ENCODE measurements around the gene SOAT1. TPM values are rescaled to one million over a fixed set of nuclear protein-coding genes. Genes with fewer than 3 reads are reported as not detected.

SOAT1 gene
- total RNA-seq, 2 experiments from 2014 or later: 35.7 to 37.2 TPM

GRCh38 chr1:179369751-179370341 lies 76.2 kb downstream of the SOAT1 start:
- TF ChIP-seq CTCF (IDR thresholded peaks at IDR 0.05): peak; percentile 81
- Mint-ChIP-seq H3K27me3 (no peaks in the 10 kb centered on the region), H3K4me1 (ENCODE audit: low read depth) (peaks cover 14% of the 10 kb centered on the region), H3K27ac (no peak overlapping the region), H3K36me3 (ENCODE audit: low read depth) (peaks cover 7% of the 10 kb centered on the region), H3K4me3 (peak overlapping the region; percentile 1), H3K9me3 (no peaks in the 10 kb centered on the region)
- intact Hi-C loops (cut with DNase I, micrococcal nuclease): loop anchor here (1.0 to 10.0 kb wide), 14 partner anchors 75 to 1132 kb away; partner anchors contain the start of genes ACBD6 (in 1 of the 2), CEP350 (in 1 of the 2), FAM20B (in 1 of the 2) and QSOX1 (in 1 of the 2)
- ChIA-PET POLR2A (interaction anchor here (0.7 kb wide), 1 partner anchor 16 kb away, joined by 3 read pairs; no protein-coding TSS in a partner anchor), CTCF (interaction anchor here (0.7 to 1.5 kb wide), 4 partner anchors 249 to 367 kb away, joined by 3 to 8 read pairs (median 4); no protein-coding TSS in a partner anchor)
- Histone ChIP-seq H3K27ac (ENCODE audit: low read depth in 1 of 2, low read length in 2 of 2) (no peak overlapping the region), H3K4me1 (ENCODE audit: insufficient read depth, low read length) (peaks cover 11% of the 10 kb centered on the region), H3K9me3 (ENCODE audit: control insufficient read depth in 1 of 2, insufficient read depth in 1 of 2, low read length in 2 of 2) (no peaks in the 10 kb centered on the region), H3K4me3 (ENCODE audit: low read length) (no peak overlapping the region), H3K36me3 (ENCODE audit: insufficient read depth, low read length) (no peaks in the 10 kb centered on the region), H3K27me3 (ENCODE audit: control insufficient read depth in 1 of 2, insufficient read depth in 2 of 2, low read length in 2 of 2) (no peaks in the 10 kb centered on the region)
- ATAC-seq (ENCODE audit: poor library complexity) (no peak), DNase-seq (peak in 8 of 14 experiments; percentile 5 to 80 (median 31))

DNA sequence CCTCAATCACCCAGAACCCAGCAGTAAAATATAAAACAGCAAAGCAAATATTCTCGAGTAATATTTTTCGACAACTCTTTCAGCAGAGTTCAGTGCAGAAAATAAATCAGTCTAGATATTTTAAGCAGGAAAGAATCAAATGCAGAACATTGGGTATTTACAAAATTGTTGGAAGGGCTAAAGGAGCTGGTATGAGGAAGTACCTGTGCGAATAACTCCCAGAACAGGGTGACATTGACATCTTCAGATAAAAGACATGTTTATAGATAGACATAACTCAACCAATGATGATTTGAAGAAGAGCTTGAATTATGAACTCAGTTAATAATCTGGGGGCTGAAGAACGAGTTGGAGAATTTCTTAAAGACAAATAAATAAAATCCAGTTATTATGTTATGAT lies 78.6 kb downstream of the SOAT1 start:
- Mint-ChIP-seq H3K27me3 (no peaks in the 10 kb centered on the region), H3K4me1 (ENCODE audit: low read depth) (no peaks in the 10 kb centered on the region), H3K27ac (no peak overlapping the region), H3K9me3 (no peaks in the 10 kb centered on the region), H3K36me3 (ENCODE audit: low read depth) (no peaks in the 10 kb centered on the region), H3K4me3 (no peak overlapping the region)
- intact Hi-C loops (cut with DNase I, micrococcal nuclease): no loop called here
- DNase-seq (no peak), ATAC-seq (ENCODE audit: poor library complexity) (no peak)
- CTCF ChIA-PET: interaction anchor here (1.8 kb wide), 1 partner anchor 120 kb away, joined by 4 read pairs; no protein-coding TSS in a partner anchor
- Histone ChIP-seq H3K9me3 (ENCODE audit: control insufficient read depth in 1 of 2, insufficient read depth in 1 of 2, low read length in 2 of 2) (no peaks in the 10 kb centered on the region), H3K27ac (ENCODE audit: low read depth in 1 of 2, low read length in 2 of 2) (no peak overlapping the region), H3K36me3 (ENCODE audit: insufficient read depth, low read length) (no peaks in the 10 kb centered on the region), H3K4me3 (ENCODE audit: low read length) (no peak overlapping the region), H3K27me3 (ENCODE audit: control insufficient read depth in 1 of 2, insufficient read depth in 2 of 2, low read length in 2 of 2) (no peaks in the 10 kb centered on the region), H3K4me1 (ENCODE audit: insufficient read depth, low read length) (no peaks in the 10 kb centered on the region)
- TF ChIP-seq CTCF (IDR thresholded peaks at IDR 0.05): no peak
- POLR2A ChIA-PET: no interaction called here

DNA sequence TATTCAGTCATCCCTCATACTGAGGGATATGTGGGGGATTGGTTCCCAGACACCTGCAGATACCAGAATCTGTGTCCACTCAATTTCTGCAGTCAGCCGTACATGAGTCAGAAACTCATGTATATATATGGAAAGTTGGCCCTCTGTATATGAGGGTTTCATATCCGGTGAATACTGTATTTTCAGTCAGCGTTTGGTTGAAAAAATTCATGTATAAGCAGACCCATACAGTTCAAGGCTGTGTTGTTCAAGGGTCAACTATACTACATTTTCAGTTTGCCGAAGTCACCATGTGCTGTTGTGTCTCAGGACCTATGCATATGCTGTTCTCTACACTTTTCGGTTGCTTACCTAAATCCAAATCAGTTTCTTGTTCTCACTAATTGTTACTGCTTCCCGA lies 82.6 kb downstream of the SOAT1 start:
- Histone ChIP-seq H3K4me3 (ENCODE audit: low read length) (no peak overlapping the region), H3K27ac (ENCODE audit: low read depth in 1 of 2, low read length in 2 of 2) (no peak overlapping the region), H3K27me3 (ENCODE audit: control insufficient read depth in 1 of 2, insufficient read depth in 2 of 2, low read length in 2 of 2) (no peaks in the 10 kb centered on the region), H3K9me3 (ENCODE audit: control insufficient read depth in 1 of 2, insufficient read depth in 1 of 2, low read length in 2 of 2) (no peaks in the 10 kb centered on the region), H3K36me3 (ENCODE audit: insufficient read depth, low read length) (no peaks in the 10 kb centered on the region), H3K4me1 (ENCODE audit: insufficient read depth, low read length) (no peaks in the 10 kb centered on the region)
- POLR2A ChIA-PET: no interaction called here
- no peak for ATAC-seq (ENCODE audit: poor library complexity)
- CTCF ChIA-PET: no interaction called here
- no peaks in the 10 kb centered on the region for H3K4me1 Mint-ChIP-seq (ENCODE audit: low read depth)
- H3K4me3 Mint-ChIP-seq: no peak overlapping the region
- H3K9me3 Mint-ChIP-seq: no peaks in the 10 kb centered on the region
- H3K36me3 Mint-ChIP-seq (ENCODE audit: low read depth): no peaks in the 10 kb centered on the region
- H3K27me3 Mint-ChIP-seq: no peaks in the 10 kb centered on the region
- no peak overlapping the region for H3K27ac Mint-ChIP-seq
- intact Hi-C loops (cut with DNase I, micrococcal nuclease): no loop called here
- TF ChIP-seq CTCF (IDR thresholded peaks at IDR 0.05): no peak
- no peak for DNase-seq

All from CD4-positive, alpha-beta T cell (primary cell).